ENCODE data around the gene ECHS1.

ECHS1 gene

DNA sequence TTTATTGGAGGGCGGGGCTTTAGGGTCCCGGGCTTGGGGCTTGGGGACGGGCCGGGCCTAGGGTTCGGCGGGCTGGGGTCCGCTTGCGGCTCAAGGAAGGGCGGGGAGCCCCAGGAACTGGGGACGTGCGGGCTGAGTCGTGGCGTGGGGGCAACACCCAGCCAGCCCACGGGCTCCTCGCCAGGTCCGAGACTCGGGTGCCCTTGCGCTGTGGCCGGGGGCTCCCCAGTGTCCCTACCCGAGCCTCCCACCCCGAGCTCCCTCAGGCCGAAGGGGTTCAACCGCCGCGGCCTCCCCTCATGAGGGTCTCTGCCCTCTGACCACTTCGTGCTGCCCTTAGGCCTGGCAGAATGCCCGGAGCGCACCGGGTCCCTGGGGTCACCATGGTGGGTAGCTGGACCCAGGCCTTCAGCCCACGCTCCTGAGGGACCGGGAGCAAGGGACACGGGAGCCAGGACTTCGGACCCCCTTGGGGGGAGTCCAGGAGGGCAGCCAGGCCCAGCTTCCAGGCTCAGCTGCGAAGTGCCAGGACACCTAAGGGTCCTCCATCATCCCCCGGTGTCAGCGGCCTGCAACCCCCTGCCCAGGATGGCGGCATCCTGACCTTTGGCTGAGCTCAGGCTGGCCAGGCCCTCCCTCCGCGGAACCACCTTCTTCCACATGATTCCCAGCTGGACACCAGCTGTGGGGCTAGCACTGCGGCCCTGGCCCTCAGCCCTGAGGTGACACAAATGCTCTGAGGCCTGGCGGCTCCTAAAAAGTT lies 14.8 kb downstream of the ECHS1 start:
- no peak for DNase-seq (ENCODE audit: low read depth)

GRCh38 chr10:133357285-133358161 lies 15.6 kb downstream of the ECHS1 start, which contains the start of gene FUOM:
Gene FUOM (minus strand): TSS chr10:133358019. CDS start chr10:133358007, 12 bp downstream.
- DNase-seq (ENCODE audit: low read depth), result peak; percentile 62

- no peak for DNase-seq (ENCODE audit: low read depth)
Measured at GRCh38 chr10:133356549-133357284, 16.4 kb downstream of the ECHS1 start.

DNA sequence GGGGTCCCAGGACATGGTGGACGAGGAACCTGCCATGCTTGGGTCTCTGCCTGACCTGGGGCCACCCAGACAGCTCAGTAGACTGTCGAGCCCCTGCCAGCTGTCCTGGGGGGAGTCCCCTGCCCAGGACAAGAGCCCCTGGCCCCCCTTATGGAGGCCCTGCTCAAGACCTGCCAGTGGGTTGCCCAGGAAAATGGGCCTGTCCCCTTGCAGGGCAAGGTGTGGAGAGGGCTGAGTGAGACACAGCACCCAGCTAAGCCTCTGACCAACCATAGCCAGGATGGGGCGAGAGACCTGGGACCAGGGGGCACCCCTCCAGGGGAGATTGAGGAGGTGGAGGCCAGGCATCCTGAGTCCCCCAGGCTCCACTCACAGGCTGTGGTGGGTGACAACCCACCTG lies 17.2 kb downstream of the ECHS1 start:
- DNase-seq (ENCODE audit: low read depth), result no peak

DNA sequence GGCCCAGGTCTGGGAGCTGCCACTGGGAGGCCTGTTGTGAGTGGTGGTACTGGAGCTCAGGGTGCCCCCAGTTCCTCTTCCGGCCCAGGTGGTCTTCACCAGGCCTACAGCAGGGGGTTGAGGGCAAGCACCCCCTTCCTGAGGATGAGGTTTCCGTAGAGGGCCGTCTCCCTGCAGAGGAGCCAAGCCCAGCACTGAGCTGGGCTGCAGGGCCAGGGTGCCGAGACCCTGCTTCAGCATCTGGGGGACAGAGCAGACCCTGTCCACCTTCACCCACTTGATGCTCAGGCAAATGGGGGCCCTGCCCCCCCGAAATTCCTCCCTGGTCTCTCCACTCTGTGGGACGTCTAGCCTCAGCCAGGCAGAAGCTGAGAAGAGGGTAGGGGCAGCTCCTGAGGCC lies 17.9 kb downstream of the ECHS1 start:
- DNase-seq (ENCODE audit: low read depth), result no peak

- no peak for DNase-seq (ENCODE audit: low read depth)
Measured at GRCh38 chr10:133354672-133355240, 18.4 kb downstream of the ECHS1 start.

DNA sequence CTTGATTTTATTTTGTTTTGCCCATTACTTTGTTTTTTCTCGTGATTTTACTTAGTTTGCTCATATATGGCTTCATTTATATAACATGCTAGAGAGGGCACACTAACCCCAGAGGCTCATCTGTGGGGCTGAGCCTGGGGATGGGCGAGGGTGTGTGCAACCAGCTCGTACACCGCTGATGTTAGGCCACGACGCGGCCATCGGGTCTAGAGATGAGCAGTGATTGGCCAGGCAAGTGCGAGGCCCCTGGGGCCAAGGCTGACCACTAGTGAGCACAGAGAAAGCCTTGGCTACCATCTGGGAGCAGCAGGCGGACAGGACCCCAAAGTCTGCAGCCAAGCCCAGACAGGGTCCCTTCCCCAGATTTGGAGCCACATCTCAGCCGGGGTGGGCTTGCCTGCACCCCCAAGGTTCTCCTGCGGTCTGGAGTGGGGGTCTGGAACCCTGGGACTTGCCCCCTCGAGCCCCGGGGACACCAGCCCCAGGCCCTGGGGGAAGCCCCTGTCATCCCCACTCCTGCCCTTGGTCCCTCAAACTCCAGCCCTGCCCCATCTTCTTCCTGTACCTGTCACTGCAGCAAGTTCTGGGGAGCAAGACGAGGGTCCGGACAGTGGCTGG lies 19.1 kb downstream of the ECHS1 start:
- DNase-seq (ENCODE audit: low read depth), result no peak

DNA sequence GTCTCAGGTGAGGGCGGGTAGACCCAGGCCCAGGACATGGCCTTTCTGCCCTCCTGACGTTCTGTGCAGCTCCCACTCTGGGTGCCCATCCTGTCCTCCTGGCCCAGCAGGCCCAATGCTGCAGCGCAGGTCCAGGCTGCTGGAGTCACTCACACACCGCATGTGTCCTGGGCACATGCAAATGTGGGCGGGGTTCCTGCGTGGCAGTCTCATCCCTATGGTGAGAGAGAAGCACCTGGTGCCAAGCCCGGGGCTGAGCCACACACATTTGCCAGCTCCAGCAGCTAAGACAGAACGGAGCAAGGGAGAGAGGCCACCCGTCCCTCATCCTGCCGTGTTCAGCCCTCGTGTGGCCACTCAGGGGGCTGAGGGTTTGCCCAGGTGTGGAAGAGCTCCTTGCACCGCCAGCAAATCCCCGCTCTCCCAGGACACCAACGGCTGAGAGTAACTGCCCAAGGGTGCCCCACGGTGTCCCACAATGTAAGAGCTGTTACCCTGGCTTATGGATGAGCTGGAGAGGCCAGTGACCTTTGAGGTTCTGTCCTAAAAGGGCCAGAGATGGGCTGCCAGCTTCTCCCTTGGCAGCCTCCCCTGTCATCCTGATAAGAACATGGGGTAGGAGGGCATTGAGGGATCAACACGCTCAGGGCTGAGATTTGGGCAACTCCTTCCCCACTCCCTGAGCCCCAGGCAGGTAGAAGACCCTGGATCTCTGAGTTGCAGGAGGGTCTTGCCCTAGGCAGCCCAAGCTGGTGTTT lies 19.8 kb downstream of the ECHS1 start:
- no peak for DNase-seq (ENCODE audit: low read depth)

DNA sequence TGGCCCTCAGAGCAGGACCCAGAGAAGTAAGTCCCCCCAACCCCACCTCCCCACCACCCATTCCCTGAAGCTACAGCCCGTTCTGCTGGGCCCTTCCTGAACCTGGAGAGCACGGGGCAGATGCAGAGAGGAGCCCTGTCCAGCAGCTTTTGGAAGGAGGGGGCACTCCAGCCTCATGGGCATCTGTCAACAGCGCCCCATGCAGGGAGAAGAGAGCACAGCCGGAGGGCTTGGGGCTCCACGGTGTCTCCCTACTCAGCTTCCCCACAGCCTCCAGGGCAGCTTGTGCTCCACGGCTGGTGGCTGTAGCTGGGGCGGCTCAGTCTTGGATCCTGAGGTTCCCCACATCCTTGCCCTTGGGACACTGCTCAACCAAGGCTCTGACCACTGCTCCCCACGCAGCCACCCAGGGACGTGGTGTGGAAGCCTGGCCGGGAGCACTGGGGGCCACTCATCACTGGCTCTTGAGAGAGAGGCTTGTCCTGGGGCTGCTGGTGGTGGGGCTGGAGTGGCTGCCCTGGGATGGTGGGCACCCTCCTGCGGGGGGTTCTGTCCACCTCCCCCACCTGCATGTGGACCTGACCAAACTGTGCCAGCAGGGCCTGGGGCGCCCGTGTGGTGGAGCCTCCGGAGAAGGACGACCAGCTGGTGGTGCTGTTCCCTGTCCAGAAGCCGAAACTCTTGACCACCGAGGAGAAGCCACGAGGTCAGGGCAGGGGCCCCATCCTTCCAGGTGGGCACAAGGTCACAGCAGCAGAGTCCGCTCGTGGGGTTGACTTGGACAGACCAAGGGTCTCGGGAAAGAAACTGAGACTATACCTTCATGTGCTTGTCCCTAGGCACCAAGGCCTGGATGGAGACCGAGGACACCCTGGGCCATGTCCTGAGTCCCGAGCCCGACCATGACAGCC lies 21.5 kb downstream of the ECHS1 start:
- DNase-seq (ENCODE audit: low read depth), result no peak

DNA sequence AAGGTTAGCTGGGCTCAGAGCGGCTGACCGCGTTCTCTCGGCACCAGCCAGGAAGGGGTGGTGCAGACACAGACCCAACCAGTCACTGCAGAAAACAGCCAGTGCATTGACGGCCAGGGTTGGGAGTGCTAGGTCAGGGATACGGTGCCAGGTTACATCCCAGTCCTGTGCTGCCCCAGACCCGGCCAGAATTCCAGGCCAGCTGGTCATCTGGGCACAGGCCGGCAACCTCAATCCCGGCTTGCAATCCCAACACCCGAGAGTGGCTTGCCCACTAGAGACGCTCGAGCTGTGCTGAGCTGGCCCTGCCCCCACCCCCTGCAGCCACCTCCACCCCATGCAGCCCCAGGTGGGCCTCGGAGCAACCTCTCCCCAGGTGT lies 22.2 kb downstream of the ECHS1 start:
- no peak for DNase-seq (ENCODE audit: low read depth)

DNA sequence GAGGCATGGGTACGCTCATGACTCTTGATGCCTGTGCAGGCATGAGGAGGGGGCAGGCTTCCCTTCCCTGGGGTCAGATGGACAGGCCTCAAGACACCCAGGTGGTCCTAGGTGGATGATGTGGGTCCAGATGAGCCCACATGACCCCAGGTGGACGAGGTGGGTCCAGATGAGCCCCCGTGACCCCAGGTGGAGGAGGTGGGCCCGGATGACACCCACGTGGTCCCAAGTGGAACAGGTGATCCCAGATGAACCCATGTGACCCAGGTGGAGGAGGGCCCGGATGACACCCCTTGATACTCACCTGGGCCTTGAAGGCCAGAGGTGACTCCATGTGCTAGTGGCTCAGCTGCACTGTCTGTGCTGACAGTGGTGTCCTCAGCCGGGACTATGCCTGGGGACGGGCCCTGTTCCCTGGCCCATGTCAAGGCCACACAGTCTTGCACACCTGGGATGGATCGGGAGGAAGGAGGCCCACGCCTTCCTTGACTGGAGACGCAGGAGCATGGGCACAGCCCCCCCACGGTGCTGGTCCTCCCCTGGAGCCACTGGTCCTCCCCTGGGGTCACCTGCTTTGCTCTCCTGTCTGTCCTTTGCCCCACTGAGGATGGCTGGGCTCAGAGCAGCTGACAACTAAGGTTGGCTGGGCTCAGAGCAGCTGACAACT lies 22.7 kb downstream of the ECHS1 start:
- DNase-seq (ENCODE audit: low read depth), result no peak

- DNase-seq (ENCODE audit: low read depth), result no peak
Measured at GRCh38 chr10:133349577-133350011, 23.6 kb downstream of the ECHS1 start.

- DNase-seq (ENCODE audit: low read depth), result no peak
Measured at GRCh38 chr10:133349160-133349568, 24.0 kb downstream of the ECHS1 start.

DNA sequence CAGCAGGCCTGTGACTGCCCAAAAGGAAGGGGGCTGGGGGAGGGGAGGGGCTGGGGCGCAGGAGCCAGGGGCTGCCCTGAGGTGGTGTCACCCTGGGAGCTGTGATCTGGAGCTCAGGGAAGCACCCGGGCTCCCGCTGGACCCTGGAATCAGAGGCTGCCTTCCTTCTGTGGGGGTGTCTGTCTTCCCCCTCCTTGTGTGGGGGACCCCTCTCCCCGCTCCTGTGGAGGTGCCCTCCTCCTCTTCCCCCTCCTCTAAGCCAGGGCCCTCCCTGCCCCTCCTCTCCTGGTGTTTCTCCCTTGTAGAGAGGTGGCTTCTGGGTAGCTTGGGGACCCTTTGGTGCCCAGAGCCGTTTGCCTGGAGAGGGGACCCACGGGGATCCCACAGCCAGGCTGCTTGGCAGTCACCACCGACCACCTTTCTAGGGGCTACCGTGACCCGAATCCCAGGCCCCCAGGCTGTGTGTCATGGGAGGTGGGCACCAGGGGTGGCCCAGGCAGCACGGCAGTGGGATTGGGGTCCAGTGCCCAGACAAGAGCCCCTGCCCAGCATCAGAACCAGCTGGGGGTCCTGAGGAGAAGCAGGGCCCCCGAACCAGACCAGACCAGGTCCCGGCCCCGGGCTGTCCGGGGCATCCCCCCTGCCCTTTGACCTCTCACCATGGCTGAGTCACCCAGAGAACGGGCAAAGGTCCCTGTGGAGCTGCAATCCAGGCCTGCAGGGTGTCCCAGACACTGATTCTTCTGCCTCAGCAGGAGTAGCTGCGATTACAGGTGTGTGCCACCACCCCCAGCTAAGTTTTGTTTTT lies 25.2 kb downstream of the ECHS1 start:
- DNase-seq (ENCODE audit: low read depth), result no peak

GRCh38 chr10:133346413-133346812 lies 26.7 kb downstream of the ECHS1 start:
- DNase-seq (ENCODE audit: low read depth), result no peak

GRCh38 chr10:133344236-133344635 lies 28.9 kb downstream of the ECHS1 start:
- DNase-seq (ENCODE audit: low read depth), result no peak

DNA sequence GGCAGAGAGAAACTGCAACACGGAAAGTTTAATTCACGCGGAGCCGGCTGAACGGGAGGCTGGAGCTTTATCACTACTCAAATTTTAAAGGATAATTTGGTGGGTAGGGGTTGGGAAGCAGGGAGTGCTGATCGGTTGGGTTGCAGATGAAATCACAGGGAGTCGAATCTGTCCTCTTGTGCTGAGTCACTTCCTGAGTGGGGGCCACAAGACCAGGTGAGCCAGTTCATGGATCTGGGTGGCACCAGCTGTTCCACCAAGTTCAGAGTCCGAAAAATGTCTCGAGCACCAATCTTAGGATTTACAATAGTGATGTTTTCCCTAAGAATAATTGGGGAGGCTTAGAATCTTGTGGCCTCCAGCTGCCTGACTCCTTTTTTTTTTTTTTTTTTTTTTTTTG lies 29.6 kb downstream of the ECHS1 start:
- no peak for DNase-seq (ENCODE audit: low read depth)

DNA sequence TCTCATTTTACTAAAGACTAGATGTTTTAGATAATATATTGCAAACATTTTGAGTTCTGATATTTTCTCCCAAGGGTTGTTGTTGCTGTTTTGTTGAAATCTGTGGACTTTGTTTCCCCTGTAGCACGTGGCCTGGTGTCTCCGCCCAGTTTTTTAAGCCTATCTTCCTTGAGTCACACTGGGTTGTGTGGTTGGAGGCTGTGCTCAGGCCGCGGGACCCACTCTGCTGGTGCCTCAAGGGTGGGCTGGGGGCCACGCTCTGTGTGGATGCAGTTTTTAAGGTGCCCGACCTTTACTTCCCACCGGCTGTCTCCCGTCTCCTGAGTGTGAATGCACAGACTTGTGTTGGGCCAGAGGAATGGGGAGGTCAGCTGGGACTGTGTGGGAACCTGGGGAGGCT lies 30.2 kb downstream of the ECHS1 start:
- no peak for DNase-seq (ENCODE audit: low read depth)
